VCaP (cell line): ENCODE results near the gene MAGOHB.
"Not testable (repeated sequence)": the region's sequence is repeated elsewhere in the genome, so short reads cannot be mapped to it uniquely, and the experiment has no call there.

ENCODE experiments used
- H3K27ac ChIP-seq: fragments of 450-650 bp; 2 replicates; pipeline ENCODE4 v1.5.1; 2017
- TF ChIP-seq, protein P1 (sequence below): fragments of 450-650 bp; conservative IDR thresholded peaks from 2 replicates; pipeline ENCODE4 v1.5.1; 2017; ENCODE audit warnings: mild to moderate bottlenecking, moderate library complexity

Gene MAGOHB

DNA sequence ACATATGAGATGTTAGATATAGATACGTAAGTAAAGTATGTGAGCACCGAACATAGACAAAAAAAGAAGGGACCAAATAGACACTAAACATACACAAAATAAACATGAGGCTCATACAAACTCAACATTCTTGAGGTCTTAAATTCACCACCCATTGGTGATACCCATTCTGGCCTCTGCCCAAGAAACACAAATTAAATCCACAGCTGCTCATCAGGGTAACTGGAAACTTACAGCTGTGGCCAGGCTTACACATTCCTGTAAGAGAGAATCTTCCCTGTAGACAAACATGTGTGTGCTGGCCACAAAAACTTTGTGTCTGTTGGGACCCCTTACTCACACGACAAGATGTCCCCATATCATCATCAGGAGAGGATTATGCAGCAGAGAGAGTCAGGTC, 22.4 kb downstream of the MAGOHB start:
- TF ChIP-seq, protein P1, sequence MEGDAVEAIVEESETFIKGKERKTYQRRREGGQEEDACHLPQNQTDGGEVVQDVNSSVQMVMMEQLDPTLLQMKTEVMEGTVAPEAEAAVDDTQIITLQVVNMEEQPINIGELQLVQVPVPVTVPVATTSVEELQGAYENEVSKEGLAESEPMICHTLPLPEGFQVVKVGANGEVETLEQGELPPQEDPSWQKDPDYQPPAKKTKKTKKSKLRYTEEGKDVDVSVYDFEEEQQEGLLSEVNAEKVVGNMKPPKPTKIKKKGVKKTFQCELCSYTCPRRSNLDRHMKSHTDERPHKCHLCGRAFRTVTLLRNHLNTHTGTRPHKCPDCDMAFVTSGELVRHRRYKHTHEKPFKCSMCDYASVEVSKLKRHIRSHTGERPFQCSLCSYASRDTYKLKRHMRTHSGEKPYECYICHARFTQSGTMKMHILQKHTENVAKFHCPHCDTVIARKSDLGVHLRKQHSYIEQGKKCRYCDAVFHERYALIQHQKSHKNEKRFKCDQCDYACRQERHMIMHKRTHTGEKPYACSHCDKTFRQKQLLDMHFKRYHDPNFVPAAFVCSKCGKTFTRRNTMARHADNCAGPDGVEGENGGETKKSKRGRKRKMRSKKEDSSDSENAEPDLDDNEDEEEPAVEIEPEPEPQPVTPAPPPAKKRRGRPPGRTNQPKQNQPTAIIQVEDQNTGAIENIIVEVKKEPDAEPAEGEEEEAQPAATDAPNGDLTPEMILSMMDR: no peak
- no peak overlapping the region for H3K27ac ChIP-seq

DNA sequence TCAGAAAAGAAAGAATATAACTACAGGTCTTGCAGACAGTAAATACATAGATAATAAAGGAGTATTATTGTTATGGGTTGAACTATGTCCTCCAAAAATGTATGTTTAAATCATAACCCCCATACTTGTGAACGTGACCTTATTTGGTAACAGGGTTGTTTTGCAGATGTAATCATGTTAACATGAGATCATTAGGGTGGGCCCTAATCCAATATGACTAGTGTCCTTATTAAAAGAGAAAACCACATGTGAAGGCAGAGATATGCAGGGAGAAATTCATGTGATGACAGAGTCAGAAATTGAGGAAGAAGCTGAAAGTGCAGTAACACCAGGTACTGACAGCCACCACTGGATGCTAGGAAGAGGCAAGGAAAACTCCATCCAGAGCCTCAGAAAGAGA, 29.0 kb downstream of the MAGOHB start:
- TF ChIP-seq, protein P1: no peak
- no peak overlapping the region for H3K27ac ChIP-seq

DNA sequence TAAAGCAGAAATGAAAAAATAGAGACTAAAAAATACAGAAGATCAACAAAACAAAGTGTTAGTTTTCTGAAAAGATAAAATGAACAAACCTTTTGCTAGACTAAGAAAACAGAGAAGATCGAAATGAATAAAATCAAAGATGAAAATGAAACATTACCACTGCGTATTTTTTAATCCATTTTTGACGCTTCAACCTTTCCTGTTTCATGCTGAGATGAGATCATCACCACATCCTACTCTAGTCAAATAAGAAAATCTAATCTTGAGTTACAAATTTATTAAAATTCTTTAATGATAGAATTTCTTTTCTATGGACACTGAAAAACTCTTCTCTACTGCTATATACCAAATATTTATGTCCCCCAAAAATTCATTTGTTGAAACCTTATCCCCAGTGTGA, 30.7 kb downstream of the MAGOHB start:
- TF ChIP-seq, protein P1: no peak
- no peak overlapping the region for H3K27ac ChIP-seq

DNA sequence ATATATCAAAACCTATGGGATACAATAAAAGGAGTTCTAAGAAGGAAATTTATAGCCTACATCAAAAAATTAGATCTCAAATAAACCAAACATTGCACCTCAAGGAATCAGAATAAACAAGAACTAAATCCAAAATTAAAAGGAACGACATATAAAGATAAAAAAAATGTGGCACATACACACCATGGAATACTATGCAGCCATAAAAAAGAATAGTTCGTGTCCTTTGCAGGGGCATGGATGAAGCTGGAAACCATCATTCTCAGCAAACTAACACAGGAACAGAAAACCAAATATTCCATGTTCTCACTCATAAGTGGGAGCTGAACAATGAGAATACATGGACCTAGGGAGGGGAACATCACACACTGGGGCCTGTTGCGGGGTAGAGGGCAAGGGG, 31.3 kb downstream of the MAGOHB start:
- H3K27ac ChIP-seq: not testable (repeated sequence)

DNA sequence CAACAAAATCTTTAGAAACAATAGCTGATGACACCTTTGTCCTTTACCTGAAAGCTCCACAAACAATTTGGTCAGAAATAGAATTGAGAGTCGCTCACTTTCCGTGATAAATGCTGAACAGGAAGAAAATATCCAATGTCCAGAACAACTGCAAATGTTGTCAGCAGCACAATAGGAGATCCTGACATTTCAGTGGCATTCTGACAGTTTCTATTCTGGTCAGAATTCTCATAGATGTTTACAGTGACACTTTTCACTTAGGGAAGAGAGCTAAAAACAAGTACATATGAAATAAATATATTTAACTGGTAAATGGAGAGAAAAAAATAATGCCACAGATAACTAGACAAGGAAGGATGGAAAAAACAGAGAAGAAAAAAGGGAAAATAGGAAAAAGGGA, 39.1 kb downstream of the MAGOHB start:
- TF ChIP-seq, protein P1: no peak
- H3K27ac ChIP-seq: no peak overlapping the region

DNA sequence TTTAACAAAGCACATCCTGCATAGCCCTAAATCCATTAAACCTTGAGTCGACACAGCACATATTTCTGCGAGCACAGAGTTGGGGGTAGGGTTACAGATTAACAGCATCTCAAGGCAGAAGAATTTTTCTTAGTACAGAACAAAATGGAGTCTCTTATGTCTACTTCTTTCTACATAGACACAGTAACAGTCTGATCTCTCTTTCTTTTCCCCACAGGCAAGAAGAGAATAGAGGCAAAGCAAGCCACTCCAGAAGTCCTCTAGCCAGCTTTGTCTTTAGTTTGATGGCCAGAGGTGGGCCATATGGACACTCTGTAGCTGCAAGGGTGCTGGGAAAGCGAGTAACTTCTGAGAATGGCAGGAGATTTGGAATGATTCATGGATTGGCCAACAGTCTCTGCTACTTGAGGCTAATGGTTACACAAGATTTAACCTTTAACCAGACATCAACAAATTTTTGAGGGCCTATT, 41.4 kb downstream of the MAGOHB start:
- not testable (repeated sequence) for H3K27ac ChIP-seq

DNA sequence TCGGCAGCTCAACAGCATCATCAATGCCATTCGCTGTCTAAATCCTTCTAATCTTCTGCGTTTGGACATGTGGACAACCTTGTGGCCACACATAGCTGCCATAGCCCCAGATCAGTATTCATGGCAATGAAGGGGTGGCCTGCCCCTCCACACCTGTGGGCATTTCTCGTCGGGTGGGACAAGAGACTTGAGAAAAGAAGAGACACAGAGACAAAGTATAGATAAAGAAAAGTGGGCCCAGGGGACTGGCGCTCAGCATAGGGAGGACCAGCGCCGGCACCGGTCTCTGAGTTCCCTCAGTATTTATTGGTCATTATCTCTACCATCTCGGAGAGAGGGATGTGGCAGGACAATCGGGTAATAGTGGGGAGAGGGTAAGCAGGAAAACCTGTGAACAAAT, 42.3 kb downstream of the MAGOHB start:
- no peak overlapping the region for H3K27ac ChIP-seq
- TF ChIP-seq, protein P1: no peak

DNA sequence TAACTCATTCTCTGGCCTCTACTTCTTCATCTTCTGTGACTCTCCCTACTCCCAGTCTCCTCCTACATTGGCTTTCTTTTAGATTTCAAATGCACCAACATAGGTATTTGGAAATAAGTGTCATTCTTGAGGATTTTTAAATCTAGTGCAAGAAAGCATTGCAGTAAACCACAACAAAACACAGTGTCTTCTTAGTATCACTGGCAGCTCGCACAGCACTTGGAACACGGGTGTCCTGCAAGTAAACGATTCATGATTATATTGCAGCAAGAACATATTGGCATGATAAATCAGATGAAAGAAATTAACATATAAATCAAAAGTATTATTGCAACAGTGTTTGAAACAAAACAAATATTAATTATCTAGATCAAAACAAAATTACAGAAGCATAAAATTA, 45.6 kb downstream of the MAGOHB start:
- TF ChIP-seq, protein P1: no peak
- H3K27ac ChIP-seq: no peak overlapping the region

DNA sequence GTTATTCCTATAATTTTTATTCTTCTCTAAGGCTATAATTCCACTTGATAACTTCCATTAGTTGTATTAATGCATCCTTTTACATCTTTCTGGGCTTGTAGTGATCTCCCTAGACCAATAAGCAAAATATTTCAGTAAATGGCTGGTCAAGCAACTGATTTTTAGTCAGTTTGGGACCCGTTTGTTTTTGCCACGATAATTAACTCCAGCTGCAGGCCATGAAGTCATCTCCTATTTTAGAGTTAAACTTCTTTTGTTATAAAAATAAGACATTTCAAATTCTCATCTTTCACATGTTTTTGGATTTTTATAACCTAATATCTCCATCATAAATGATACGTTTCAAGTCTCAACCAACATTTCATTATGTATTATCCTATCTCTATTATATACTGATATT, 49.4 kb downstream of the MAGOHB start:
- TF ChIP-seq, protein P1: no peak
- H3K27ac ChIP-seq: no peak overlapping the region
